Aorta (tissue), 5 donors: ENCODE measurements around the gene SPATA9. TPM values are rescaled to one million over a fixed set of nuclear protein-coding genes. Genes with fewer than 3 reads are reported as not detected.
"Not testable (repeated sequence)": the region's sequence is repeated elsewhere in the genome, so short reads cannot be mapped to it uniquely, and the experiment has no call there.

Experiments used
- ATAC-seq: fragments of 200-7000 bp; cut with Tn5 transposase; one replicate; pipeline ENCODE4 v1.9.1; 2022; ENCODE audit warnings: moderate library complexity; ENCODE audit not compliant: low FRiP score
- DNase-seq, 2 donors: peaks; one replicate each; pipeline ENCODE4 v3.0.0-alpha.2; 2020
- H3K27ac ChIP-seq, 2 donors: one replicate each; pipeline ENCODE4 v1.5.1; 2013; ENCODE audit warnings: low read length in 2 of 2, mild to moderate bottlenecking in 2 of 2, moderate library complexity in 2 of 2, control low read depth in 1 of 2, inconsistent platforms in 1 of 2, low read depth in 1 of 2
- H3K27me3 ChIP-seq, 2 donors: one replicate each; pipeline ENCODE4 v1.6.1; 2013; ENCODE audit warnings: control low read depth in 1 of 2, low read length in 1 of 2, mild to moderate bottlenecking in 1 of 2, moderate library complexity in 1 of 2; ENCODE audit not compliant: insufficient read depth in 2 of 2, control insufficient read depth in 1 of 2
- H3K36me3 ChIP-seq, 2 donors: one replicate each; pipeline ENCODE4 v1.6.1; 2013; ENCODE audit warnings: control low read depth in 1 of 2, low read length in 1 of 2, mild to moderate bottlenecking in 1 of 2; ENCODE audit not compliant: insufficient read depth in 2 of 2, control insufficient read depth in 1 of 2
- H3K4me1 ChIP-seq, 2 donors: one replicate each; pipeline ENCODE4 v1.6.1; 2013; ENCODE audit warnings: low read length in 2 of 2, control low read depth in 1 of 2, mild to moderate bottlenecking in 1 of 2, moderate library complexity in 1 of 2; ENCODE audit not compliant: insufficient read depth in 2 of 2, control insufficient read depth in 1 of 2
- H3K4me3 ChIP-seq, 2 donors: one replicate each; pipeline ENCODE4 v1.5.1; 2013; ENCODE audit warnings: low read length in 2 of 2, control low read depth in 1 of 2, mild to moderate bottlenecking in 1 of 2
- H3K9me3 ChIP-seq: one replicate; pipeline ENCODE4 v1.6.1; 2013; ENCODE audit warnings: mild to moderate bottlenecking, low read length; ENCODE audit not compliant: control insufficient read depth
- WGBS, 2 donors: extraction: QIAGEN DNeasy Blood & Tissue Kit; methylation state at CpG; one replicate each; pipeline ENCODE4 v1.1.7; 2013; 5-methylcytosine and 5-hydroxymethylcytosine counted together
- intact Hi-C, 2 donors: fragments of 100-400 bp; cut with DNase I; formaldehyde crosslinking; loops; one replicate each; pipeline versions ENCODE4 v1.14.2 to v1.15.0; 2022
- polyA plus RNA-seq, 2 donors: library from polyadenylated mRNA; stranded (reverse); fragments of 200-250 nt; gene quantifications; one replicate each; pipeline ENCODE4 v1.2.3, GENCODE V29; 2013
- total RNA-seq, 2 donors: library from RNA; stranded (reverse); fragmentation: NEBNext Ultra II Directional; extraction: Animal tissue kit (Norgen Biotek cat#: 25700); gene quantifications; one replicate each; pipeline ENCODE4 v1.2.1, GENCODE V29; 2021
- donor health status: healthy with polysubstance abuse.
- donor health status: Bipolar disorder and iron deficiency.
- donor health status: DM: no; HTN: no; CAD: no.
- donor health status: DM: no; HTN: no; CAD: no.
- donor health status: DM: yes; HTN: yes; CAD: no.

Gene SPATA9
- total and polyA plus RNA-seq, 4 donors, result 0.38 to 0.60 (median 0.45) TPM; not detected in 1

DNA sequence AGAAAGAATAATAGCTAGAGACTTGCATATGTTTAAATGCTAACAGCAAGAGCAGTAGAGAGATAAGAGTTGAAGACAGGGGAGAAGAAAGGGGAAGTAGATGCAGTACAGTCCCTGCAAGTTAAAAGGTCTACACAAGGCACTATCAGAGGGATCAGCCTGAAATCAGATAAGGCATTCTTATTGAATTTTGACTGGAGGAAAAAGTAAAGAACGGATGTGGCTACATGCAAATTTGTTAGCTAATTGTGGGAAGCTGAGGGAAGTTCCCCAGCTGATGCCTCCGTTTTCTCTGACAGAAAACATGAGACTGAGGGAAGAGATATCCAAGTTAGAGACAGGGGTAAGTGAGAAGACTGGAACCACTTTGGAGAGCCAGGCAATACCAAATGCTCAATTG is 35.4 kb upstream of the SPATA9 start:
- Histone ChIP-seq H3K27me3 (no peaks in the 10 kb centered on the region), H3K4me1 (no peaks in the 10 kb centered on the region), H3K4me3 (no peak overlapping the region), H3K9me3 (no peaks in the 10 kb centered on the region), H3K27ac (no peak overlapping the region), H3K36me3 (no peaks in the 10 kb centered on the region)
- 84 to 90% methylated on average over 2 of the region's 2 CpGs for WGBS, 2 donors
- no peak for DNase-seq
- ATAC-seq, result no peak
- intact Hi-C loops, result no loop called here

DNA sequence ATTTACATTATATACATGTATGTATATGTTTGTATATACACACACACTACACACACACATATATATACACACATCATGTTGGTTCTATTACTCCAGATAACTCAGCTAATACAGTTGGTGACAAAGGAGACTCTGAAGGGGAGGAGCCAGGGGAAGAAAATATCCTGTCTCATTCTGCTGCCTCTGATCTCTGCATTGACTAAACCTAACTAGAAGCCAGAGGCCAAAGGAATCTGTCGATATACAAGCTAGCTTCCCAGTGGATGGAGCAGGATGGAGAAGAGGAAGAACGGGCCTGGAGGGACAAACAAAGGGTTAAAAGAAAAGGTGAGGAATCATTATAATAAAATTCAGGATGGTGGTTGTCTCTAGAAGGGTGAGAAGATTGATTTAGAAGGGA is 34.6 kb upstream of the SPATA9 start:
- Histone ChIP-seq H3K27me3 (no peaks in the 10 kb centered on the region), H3K4me3 (no peak overlapping the region), H3K27ac (no peak overlapping the region), H3K4me1 (no peaks in the 10 kb centered on the region), H3K9me3 (no peaks in the 10 kb centered on the region), H3K36me3 (no peaks in the 10 kb centered on the region)
- intact Hi-C loops, result no loop called here
- DNase-seq, result no peak
- 93 to 95% methylated on average over 2 of the region's 2 CpGs for WGBS, 2 donors
- ATAC-seq, result no peak

DNA sequence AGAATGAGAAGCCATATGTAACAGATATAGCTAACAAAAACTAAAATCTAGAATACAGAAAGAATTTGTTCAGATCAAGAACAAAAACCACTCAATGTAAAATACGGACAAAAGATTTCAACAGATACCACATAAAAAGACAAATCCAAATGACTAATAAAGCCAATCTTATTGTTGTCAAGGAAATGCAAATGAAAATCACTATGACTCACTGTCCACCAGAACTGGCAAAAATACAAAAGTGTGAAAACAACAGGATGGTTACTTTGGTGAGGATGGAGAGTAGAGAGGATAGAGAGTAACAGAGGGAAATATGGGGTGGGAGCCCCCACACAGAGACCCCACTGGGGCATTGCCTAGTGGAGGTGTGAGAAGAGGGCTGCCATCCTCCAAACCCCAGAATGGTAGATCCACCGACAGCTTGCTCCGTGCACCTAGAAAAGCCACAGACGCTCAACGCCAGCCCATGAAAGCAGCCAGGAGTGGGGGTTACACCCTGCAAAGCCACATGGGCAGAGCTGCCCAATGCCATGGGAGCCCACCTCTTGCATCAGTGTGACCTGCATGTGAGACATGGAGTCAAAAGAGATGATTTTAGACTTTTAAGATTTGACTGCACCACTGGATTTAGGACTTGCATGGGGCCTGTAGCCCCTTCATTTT is 33.1 kb upstream of the SPATA9 start:
- 91% methylated on average over 5 of the region's 5 CpGs for WGBS, 2 donors
- Histone ChIP-seq H3K4me3 (no peak overlapping the region), H3K9me3 (no peaks in the 10 kb centered on the region), H3K36me3 (no peaks in the 10 kb centered on the region), H3K27me3 (no peaks in the 10 kb centered on the region), H3K27ac (no peak overlapping the region), H3K4me1 (no peaks in the 10 kb centered on the region)
- ATAC-seq (no peak), DNase-seq (no peak)
- intact Hi-C loops, result no loop called here

DNA sequence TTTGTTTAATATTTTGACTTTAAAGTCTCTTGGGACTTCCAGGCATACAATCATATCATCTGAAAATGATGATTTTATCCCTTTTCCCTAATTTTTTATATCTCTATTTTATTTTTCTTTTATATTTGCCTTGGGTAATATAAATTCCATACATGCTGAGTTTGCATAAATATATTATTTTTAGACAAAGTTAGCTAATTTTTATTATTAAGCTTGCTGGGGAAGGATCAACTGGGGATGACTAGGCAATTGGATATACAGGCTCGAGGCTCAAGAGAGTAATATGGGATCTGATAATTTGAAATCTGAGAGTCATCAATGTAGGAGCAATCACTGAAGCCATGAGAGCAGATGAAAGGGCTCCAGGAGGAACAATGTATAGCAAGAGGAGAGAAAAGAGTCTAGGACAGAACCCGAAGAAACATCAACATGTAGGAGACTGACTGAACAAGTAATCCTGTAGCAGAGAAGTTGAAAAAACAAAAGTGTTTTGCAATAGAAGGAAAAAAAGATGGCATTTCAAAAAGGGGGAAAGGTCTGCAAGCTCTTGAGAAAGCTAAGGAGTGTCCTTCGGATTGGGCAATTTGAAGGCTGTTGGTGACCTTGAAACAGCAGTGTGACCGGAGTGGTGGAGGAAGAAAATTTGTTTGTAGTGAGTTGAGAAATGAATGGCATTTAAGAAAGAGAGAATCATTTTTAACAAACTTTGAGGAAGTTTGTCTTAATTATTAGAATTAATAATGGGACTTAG is 31.3 kb upstream of the SPATA9 start:
- DNase-seq, result no peak
- 95 to 97% methylated on average over 4 of the region's 4 CpGs for WGBS, 2 donors
- no peak for ATAC-seq
- intact Hi-C loops, result no loop called here
- Histone ChIP-seq H3K27ac (no peak overlapping the region), H3K4me1 (no peaks in the 10 kb centered on the region), H3K4me3 (no peak overlapping the region), H3K9me3 (no peaks in the 10 kb centered on the region), H3K27me3 (no peaks in the 10 kb centered on the region), H3K36me3 (no peaks in the 10 kb centered on the region)

DNA sequence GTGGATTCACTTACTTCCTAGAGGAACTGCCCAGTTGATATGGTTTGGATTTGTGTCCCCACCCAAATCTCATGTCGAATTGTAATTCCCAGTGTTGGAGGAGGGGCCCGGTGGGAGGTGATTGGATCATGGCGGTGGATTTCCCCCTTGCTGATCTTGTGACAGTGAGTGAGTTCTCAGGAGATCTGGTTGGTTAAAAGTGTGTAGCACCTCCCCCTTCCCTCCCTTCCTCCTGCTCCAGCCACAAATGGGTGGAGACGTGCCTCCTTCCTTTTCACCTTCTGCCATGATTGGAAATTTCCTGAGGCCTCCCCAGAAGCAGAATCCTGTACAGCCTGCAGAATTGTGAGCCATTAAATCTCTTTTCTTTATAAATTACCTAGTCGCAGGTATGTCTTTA is 30.5 kb upstream of the SPATA9 start:
- H3K36me3 ChIP-seq, H3K9me3 ChIP-seq, intact Hi-C loops, H3K4me1 ChIP-seq, H3K27me3 ChIP-seq, H3K27ac ChIP-seq, ATAC-seq, DNase-seq, H3K4me3 ChIP-seq: not testable (repeated sequence)
- 88 to 90% methylated on average over 4 to 5 of the region's 5 CpGs for WGBS, 2 donors

DNA sequence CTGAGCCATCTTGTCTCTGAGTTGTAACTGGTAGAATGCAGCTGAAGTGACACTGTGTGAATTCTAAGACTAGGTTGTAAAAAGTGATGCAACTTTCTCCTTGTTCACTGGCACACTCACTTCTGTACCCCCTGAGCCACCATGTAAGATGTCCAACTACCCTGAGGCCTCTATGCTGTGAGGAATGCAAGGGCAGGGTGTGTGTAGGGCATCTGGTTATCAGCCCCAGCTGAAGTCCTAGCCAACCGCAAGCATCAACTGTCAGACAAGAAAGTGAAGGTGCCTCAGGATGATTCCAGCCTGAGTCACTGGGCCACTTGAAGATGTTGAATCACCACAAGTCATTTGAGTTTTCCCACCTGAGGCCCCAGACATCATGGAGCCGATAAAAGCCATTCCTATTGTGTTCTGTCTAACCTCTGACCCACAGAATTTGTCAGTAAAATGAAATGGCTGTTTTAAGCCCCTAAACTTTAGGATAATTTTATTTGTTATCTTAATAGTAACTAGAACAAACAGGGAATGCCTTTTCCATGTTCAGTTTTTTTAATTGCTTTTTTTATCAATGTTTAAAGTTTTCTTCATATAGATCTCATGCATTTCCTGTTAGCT is 29.7 kb upstream of the SPATA9 start:
- Histone ChIP-seq H3K9me3 (no peaks in the 10 kb centered on the region), H3K4me3 (no peak overlapping the region), H3K27me3 (no peaks in the 10 kb centered on the region), H3K4me1 (no peaks in the 10 kb centered on the region), H3K27ac (no peak overlapping the region), H3K36me3 (no peaks in the 10 kb centered on the region)
- no peak for ATAC-seq
- no peak for DNase-seq
- WGBS, 2 donors, result 88 to 92% methylated on average over 2 of the region's 2 CpGs
- intact Hi-C loops, result no loop called here

DNA sequence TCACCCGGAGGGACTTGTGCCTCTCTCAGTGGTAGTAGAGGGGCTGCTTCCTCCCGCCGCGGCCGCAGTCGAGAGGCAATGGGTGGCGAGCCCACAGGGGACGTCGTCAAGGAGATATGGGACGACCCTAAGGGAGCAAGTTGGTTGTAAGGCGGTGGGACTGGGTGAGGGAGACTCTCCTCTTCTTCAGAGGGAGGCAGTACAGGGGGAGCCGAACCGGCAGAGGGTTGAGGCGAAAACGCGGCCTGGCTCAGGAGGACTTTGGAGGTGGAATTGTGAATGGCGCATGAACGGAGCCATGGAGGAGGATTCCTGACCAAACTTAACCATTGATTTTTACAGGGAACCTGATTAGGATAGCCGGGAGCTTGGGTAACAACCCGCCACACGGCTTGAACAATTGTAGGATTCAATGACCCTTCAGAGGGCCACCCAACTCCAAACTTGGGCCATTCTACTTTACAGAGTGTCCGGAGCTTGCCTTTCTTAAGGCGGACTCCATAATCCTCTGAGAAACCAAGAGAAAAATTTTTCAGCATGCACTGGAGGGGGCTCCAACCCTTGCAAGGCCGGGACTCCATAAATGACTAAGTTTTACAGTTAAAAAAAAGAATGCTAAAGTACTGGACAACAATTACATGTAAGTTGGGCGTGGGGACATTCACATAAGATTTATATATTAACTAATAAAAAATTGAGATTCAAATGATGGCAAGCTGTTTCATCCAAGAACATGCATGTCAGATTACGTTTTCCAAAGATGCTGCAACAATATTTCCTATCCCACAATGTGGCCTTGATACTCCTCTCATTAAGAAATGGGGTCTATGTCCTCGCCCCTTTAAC is 28.9 kb upstream of the SPATA9 start:
- Histone ChIP-seq H3K4me3 (no peak overlapping the region), H3K27me3 (no peaks in the 10 kb centered on the region), H3K27ac (no peak overlapping the region), H3K4me1 (no peaks in the 10 kb centered on the region), H3K36me3 (no peaks in the 10 kb centered on the region), H3K9me3 (no peaks in the 10 kb centered on the region)
- ATAC-seq (no peak), DNase-seq (peak in 1 of 2 donors; percentile 46)
- 91 to 93% methylated on average over 27 of the region's 27 CpGs for WGBS, 2 donors
- intact Hi-C loops, result no loop called here

DNA sequence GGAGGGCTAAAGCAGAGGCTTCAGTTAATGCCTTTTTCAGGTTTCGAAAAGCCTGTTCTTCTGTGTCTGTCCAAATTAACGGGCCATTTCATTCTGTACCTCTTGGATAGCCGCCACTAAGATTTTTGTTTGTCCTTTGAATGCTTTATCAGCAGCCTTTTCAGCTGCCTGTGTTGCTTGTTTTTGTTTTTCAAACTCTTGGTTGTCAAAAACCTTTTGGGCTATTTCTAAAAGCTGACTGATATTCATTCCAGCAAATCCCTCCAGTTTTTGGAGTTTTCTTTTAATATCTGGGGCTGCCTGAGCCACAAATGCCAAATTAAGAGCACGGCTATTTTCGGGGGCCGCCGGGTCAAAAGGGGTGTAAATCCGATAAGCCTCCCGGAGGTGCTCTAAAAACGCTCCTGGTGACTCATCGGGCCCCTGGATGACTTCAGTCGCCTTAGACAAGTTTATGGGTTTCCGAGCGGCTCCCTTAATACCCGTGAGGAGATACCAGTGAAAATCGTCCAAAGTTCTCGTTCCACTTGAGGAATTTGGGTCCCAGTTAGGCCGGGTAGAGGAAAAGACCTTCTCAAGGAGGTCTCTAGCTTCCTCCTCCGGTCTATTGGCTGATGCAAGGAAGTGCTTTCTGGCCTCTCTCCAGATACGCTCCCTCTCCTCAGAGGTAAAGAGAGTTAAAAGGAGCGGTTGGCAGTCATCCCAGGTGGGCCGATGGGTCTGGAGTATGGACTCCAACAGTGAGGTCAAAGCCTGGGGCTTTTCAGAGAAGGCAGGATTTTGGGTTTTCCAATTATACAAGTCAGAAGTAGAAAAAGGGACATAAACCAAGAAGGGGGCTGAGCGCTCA is 28.1 kb upstream of the SPATA9 start:
- not testable (repeated sequence) for ATAC-seq

More for the DNA sequence above, 28.1 kb upstream of the SPATA9 start:
- H3K36me3 ChIP-seq, DNase-seq, H3K9me3 ChIP-seq, H3K4me1 ChIP-seq, H3K27me3 ChIP-seq, H3K4me3 ChIP-seq, H3K27ac ChIP-seq, intact Hi-C loops: not testable (repeated sequence)
- 37 to 42% methylated on average over 23 of the region's 23 CpGs for WGBS, 2 donors
